Breast epithelium (tissue), 3 donors: Measurements from ENCODE around the gene TGOLN2.

Source experiments
- CTCF ChIP-seq, 3 donors: fragments of 450-650 bp; IDR thresholded peaks; one replicate each; pipeline ENCODE4 v1.5.1; 2016 to 2017; ENCODE audit warnings: antibody characterized with exemption in 3 of 3, mild to moderate bottlenecking in 3 of 3, moderate library complexity in 3 of 3
- POLR2A ChIP-seq: fragments of 450-650 bp; IDR thresholded peaks from one replicate; pipeline ENCODE4 v1.6.1; 2016; ENCODE audit warnings: antibody characterized with exemption, mild to moderate bottlenecking, moderate library complexity
- POLR2AphosphoS5 ChIP-seq, 3 donors: sonication (generic); formaldehyde crosslinking; IDR thresholded peaks; one replicate each; pipeline ENCODE4 v1.6.1; 2017; ENCODE audit warnings: antibody characterized with exemption in 3 of 3

GRCh38 chr2:85325466-85325811 is 2.4 kb downstream of the TGOLN2 start:
- TF ChIP-seq CTCF (IDR thresholded peaks at IDR 0.05) (no peak), POLR2AphosphoS5 (IDR thresholded peaks at IDR 0.05) (no peak), POLR2A (no peak)
